SK-N-SH (cell line): ENCODE results near the gene PARVB.

ENCODE experiments used
- EZH2phosphoT487 ChIP-seq: fragments of 200-600 bp; sonication (generic); IDR thresholded peaks from 2 replicates; pipeline ENCODE4 v1.6.1; 2017; ENCODE audit warnings: low read depth, mixed run types, mild to moderate bottlenecking, antibody characterized with exemption, moderate library complexity, borderline replicate concordance
- YY1 ChIP-seq: IDR thresholded peaks from 2 replicates; pipeline ENCODE4 v1.4.0; 2012; ENCODE audit warnings: low read depth, mild to moderate bottlenecking

- TF ChIP-seq YY1: no peak
- TF ChIP-seq EZH2phosphoT487: no peak
Observed at GRCh38 chr22:44171561-44171960, 147.5 kb downstream of the PARVB start.
